ENCODE measurements around the gene ISG15.

GRCh38 chr1:1034439-1034781, 21.1 kb downstream of the ISG15 start:
- no peak for TF ChIP-seq EZH2 (IDR thresholded peaks at IDR 0.05; ENCODE audit: low read length, unreplicated experiment)
- no peak for TF ChIP-seq EZH2phosphoT487 (IDR thresholded peaks at IDR 0.05; ENCODE audit: borderline replicate concordance, low read length)
- TF ChIP-seq CTCF (conservative IDR thresholded peaks at IDR 0.05; ENCODE audit: low read depth, low read length) = no peak

Measured in PC-3 (cell line).